Measurements from ENCODE around the gene NPHP4. TPM values are rescaled to one million over a fixed set of nuclear protein-coding genes. Genes with fewer than 3 reads are reported as not detected.

NPHP4 gene
- total RNA-seq, 2 experiments from 2014 or later = 6.2 to 7.7 TPM

DNA sequence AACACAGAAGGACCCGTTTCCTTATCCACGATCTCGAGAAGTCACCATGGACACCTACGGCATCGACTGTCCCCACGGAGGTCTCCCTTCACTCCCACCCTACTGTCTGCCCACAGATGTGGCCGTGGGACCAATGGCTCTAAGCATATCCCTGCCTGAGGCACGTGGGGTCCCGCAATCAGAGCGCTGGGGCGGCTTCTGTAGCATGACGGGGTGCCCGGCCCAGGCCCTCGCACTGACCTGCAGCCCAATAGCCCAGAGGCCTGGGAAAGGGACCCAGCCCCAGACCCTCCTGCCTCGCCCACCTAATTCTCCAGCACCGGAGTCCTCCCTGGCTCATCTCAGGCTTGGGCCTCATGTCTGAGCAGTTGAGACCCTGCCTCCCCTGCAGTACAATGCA lies 132.5 kb downstream of the NPHP4 start:
- Histone ChIP-seq H3K27me3 (ENCODE audit: control insufficient read depth in 1 of 2, insufficient read depth in 2 of 2, low read length in 2 of 2) (no peaks in the 10 kb centered on the region), H3K27ac (ENCODE audit: low read depth in 1 of 2, low read length in 2 of 2) (no peak overlapping the region), H3K4me1 (ENCODE audit: insufficient read depth, low read length) (no peaks in the 10 kb centered on the region), H3K36me3 (ENCODE audit: insufficient read depth, low read length) (no peaks in the 10 kb centered on the region), H3K9me3 (ENCODE audit: control insufficient read depth in 1 of 2, insufficient read depth in 1 of 2, low read length in 2 of 2) (no peaks in the 10 kb centered on the region), H3K4me3 (ENCODE audit: low read length) (no peak overlapping the region)
- ATAC-seq (ENCODE audit: poor library complexity) = no peak
- POLR2A ChIA-PET = no interaction called here
- Mint-ChIP-seq H3K27me3 (no peaks in the 10 kb centered on the region), H3K9me3 (no peaks in the 10 kb centered on the region), H3K27ac (no peak overlapping the region), H3K36me3 (ENCODE audit: low read depth) (peaks cover 4% of the 10 kb centered on the region), H3K4me1 (ENCODE audit: low read depth) (no peaks in the 10 kb centered on the region), H3K4me3 (no peak overlapping the region)
- CTCF ChIA-PET = no interaction called here
- no peak for DNase-seq
- TF ChIP-seq, protein P1, sequence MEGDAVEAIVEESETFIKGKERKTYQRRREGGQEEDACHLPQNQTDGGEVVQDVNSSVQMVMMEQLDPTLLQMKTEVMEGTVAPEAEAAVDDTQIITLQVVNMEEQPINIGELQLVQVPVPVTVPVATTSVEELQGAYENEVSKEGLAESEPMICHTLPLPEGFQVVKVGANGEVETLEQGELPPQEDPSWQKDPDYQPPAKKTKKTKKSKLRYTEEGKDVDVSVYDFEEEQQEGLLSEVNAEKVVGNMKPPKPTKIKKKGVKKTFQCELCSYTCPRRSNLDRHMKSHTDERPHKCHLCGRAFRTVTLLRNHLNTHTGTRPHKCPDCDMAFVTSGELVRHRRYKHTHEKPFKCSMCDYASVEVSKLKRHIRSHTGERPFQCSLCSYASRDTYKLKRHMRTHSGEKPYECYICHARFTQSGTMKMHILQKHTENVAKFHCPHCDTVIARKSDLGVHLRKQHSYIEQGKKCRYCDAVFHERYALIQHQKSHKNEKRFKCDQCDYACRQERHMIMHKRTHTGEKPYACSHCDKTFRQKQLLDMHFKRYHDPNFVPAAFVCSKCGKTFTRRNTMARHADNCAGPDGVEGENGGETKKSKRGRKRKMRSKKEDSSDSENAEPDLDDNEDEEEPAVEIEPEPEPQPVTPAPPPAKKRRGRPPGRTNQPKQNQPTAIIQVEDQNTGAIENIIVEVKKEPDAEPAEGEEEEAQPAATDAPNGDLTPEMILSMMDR (IDR thresholded peaks at IDR 0.05) = no peak
- intact Hi-C loops (cut with DNase I, micrococcal nuclease) = no loop called here

DNA sequence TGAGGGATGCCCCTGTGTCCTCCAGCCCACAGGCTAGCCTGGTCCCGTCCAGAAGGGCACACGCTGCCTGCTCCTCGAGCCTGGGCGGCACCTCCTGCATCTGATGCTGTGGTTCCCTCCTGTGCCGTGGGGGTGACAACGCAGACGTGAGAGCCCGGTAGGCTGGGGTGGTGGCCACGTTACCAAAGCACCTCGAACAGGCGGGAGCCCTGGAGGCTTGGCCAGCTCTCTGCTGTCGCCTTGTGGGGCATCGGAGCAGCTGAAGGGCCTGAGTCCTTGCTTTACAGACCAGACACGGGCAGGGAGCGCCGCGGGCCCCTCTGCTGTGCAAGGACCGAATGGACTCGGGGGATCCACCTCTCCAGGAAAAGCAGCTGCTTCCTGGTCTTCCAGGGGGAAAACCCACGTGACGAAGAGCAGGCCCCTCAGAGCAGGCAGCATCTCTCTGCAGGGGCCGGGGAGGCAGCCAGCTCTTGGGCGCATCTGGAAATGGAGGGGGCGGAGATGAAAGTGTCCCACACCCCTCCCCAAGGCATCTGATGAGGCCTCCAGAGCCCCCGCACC lies 133.3 kb downstream of the NPHP4 start:
- Histone ChIP-seq H3K4me1 (ENCODE audit: insufficient read depth, low read length) (no peaks in the 10 kb centered on the region), H3K27ac (ENCODE audit: low read depth in 1 of 2, low read length in 2 of 2) (no peak overlapping the region), H3K9me3 (ENCODE audit: control insufficient read depth in 1 of 2, insufficient read depth in 1 of 2, low read length in 2 of 2) (peaks cover 0 to 6% of the 10 kb centered on the region in 2 experiments), H3K36me3 (ENCODE audit: insufficient read depth, low read length) (no peaks in the 10 kb centered on the region), H3K4me3 (ENCODE audit: low read length) (no peak overlapping the region), H3K27me3 (ENCODE audit: control insufficient read depth in 1 of 2, insufficient read depth in 2 of 2, low read length in 2 of 2) (no peaks in the 10 kb centered on the region)
- intact Hi-C loops (cut with DNase I, micrococcal nuclease) = no loop called here
- TF ChIP-seq, protein P1 (IDR thresholded peaks at IDR 0.05) = no peak
- Mint-ChIP-seq H3K36me3 (ENCODE audit: low read depth) (peaks cover 4% of the 10 kb centered on the region), H3K27ac (no peak overlapping the region), H3K27me3 (no peaks in the 10 kb centered on the region), H3K9me3 (no peaks in the 10 kb centered on the region), H3K4me1 (ENCODE audit: low read depth) (no peaks in the 10 kb centered on the region), H3K4me3 (no peak overlapping the region)
- ChIA-PET CTCF (no interaction called here), POLR2A (no interaction called here)
- DNase-seq (no peak), ATAC-seq (ENCODE audit: poor library complexity) (no peak)

DNA sequence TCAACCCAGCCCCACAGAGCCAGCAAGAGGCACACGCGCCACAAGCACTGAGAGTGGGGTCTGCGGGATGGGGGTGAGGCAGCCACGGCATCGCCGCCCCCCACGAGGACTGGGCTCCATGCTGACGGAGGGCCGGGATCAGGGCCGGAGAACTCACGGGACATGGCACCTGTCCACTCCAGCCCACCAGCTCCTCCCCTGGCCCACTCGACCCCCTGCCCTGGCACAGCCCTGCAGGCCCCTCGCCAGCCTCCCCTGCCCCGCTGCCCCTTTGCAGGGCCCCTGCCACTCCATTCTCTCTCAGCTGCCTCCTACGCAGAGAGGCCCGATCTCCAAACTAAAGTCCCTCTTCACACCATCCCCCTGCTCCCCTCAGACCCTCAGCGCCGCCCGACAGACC lies 134.0 kb downstream of the NPHP4 start:
- intact Hi-C loops (cut with DNase I, micrococcal nuclease) = no loop called here

More for the DNA sequence above, 134.0 kb downstream of the NPHP4 start:
- Mint-ChIP-seq H3K4me1 (ENCODE audit: low read depth) (no peaks in the 10 kb centered on the region), H3K27ac (no peak overlapping the region), H3K27me3 (no peaks in the 10 kb centered on the region), H3K9me3 (no peaks in the 10 kb centered on the region), H3K4me3 (no peak overlapping the region), H3K36me3 (ENCODE audit: low read depth) (peaks cover 4% of the 10 kb centered on the region)
- ChIA-PET POLR2A (no interaction called here), CTCF (no interaction called here)
- Histone ChIP-seq H3K27ac (ENCODE audit: low read depth in 1 of 2, low read length in 2 of 2) (no peak overlapping the region), H3K9me3 (ENCODE audit: control insufficient read depth in 1 of 2, insufficient read depth in 1 of 2, low read length in 2 of 2) (peaks cover 0 to 6% of the 10 kb centered on the region in 2 experiments), H3K27me3 (ENCODE audit: control insufficient read depth in 1 of 2, insufficient read depth in 2 of 2, low read length in 2 of 2) (no peaks in the 10 kb centered on the region), H3K4me3 (ENCODE audit: low read length) (no peak overlapping the region), H3K36me3 (ENCODE audit: insufficient read depth, low read length) (no peaks in the 10 kb centered on the region), H3K4me1 (ENCODE audit: insufficient read depth, low read length) (no peaks in the 10 kb centered on the region)
- TF ChIP-seq, protein P1 (IDR thresholded peaks at IDR 0.05) = no peak
- no peak for DNase-seq
- no peak for ATAC-seq (ENCODE audit: poor library complexity)

Measured in CD4-positive, alpha-beta T cell (primary cell).